ENCODE results near the gene SUCLG2.

The SUCLG2 gene

DNA sequence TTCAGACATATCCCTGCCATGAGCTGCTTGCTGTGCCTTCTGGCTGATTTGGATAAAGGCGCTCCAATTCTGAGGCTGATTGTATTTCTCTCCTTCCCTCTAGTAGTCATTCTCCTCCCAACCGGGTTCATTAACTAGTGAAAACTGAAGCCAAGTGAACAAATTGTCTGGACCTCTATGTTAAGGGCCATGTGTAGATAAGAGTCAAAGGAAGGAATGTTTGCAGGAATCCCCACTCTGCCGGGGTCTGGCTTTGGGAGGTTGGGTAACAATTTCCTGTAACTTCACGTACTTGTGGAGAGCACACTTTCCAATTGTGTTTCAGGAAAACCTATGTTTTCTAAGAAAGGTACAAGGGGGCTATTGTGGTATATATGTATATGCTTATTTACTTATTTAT is 38.2 kb upstream of the SUCLG2 start:
- TF ChIP-seq, protein P1, sequence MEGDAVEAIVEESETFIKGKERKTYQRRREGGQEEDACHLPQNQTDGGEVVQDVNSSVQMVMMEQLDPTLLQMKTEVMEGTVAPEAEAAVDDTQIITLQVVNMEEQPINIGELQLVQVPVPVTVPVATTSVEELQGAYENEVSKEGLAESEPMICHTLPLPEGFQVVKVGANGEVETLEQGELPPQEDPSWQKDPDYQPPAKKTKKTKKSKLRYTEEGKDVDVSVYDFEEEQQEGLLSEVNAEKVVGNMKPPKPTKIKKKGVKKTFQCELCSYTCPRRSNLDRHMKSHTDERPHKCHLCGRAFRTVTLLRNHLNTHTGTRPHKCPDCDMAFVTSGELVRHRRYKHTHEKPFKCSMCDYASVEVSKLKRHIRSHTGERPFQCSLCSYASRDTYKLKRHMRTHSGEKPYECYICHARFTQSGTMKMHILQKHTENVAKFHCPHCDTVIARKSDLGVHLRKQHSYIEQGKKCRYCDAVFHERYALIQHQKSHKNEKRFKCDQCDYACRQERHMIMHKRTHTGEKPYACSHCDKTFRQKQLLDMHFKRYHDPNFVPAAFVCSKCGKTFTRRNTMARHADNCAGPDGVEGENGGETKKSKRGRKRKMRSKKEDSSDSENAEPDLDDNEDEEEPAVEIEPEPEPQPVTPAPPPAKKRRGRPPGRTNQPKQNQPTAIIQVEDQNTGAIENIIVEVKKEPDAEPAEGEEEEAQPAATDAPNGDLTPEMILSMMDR (IDR thresholded peaks at IDR 0.05; ENCODE audit: low read length) = no peak
- TF ChIP-seq EZH2 (IDR thresholded peaks at IDR 0.05; ENCODE audit: borderline replicate concordance, low read length) = no peak
- H3K4me1 ChIP-seq (ENCODE audit: insufficient read depth, low read length, severe bottlenecking) = no peaks in the 10 kb centered on the region
- no peaks in the 10 kb centered on the region for H4K20me1 ChIP-seq (ENCODE audit: insufficient read depth, low read length)
- no peaks in the 10 kb centered on the region for H3K27me3 ChIP-seq (ENCODE audit: insufficient read depth, low read length)
- no peaks in the 10 kb centered on the region for H3K9me2 ChIP-seq (ENCODE audit: low read depth, low read length)
- H2AFZ ChIP-seq (ENCODE audit: low read length) = no peak overlapping the region
- H3F3A ChIP-seq (ENCODE audit: insufficient read depth, low read length) = no peaks in the 10 kb centered on the region
- no peak overlapping the region for H3K27ac ChIP-seq (ENCODE audit: low read depth, low read length, poor library complexity, severe bottlenecking)
- H3K9me3 ChIP-seq (ENCODE audit: low read length) = no peaks in the 10 kb centered on the region
- no peaks in the 10 kb centered on the region for H3K36me3 ChIP-seq (ENCODE audit: insufficient read depth, low read length)
- H3K4me2 ChIP-seq (ENCODE audit: low read length) = no peak overlapping the region
- H3K79me2 ChIP-seq (ENCODE audit: insufficient read depth, low read length) = no peaks in the 10 kb centered on the region
- no peak overlapping the region for H3K9ac ChIP-seq (ENCODE audit: low read length)
- no peak overlapping the region for H3K4me3 ChIP-seq (ENCODE audit: low read depth, low read length, poor library complexity, severe bottlenecking)

DNA sequence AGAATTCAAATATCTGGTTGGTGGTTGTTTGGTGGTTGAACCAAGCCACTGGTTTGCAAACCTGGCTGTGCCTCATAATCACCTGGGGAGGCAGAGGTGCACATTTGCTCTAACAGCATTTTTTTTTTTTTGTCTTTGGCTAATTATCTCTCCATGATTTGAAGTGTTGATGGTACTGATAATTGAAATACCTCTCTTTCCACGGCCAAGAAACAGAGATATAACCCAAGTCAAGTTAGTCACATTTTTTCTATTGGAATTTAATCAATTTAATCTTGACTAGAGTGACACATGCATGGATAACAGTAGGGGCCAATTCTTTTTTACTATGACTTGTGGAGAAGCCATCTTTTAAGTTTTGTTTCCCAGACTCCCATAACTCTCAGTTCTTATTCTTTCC is 37.5 kb upstream of the SUCLG2 start:
- no peak overlapping the region for H2AFZ ChIP-seq (ENCODE audit: low read length)
- H3K9ac ChIP-seq (ENCODE audit: low read length) = no peak overlapping the region
- no peaks in the 10 kb centered on the region for H3K36me3 ChIP-seq (ENCODE audit: insufficient read depth, low read length)
- H3K9me3 ChIP-seq (ENCODE audit: low read length) = no peaks in the 10 kb centered on the region
- no peaks in the 10 kb centered on the region for H3F3A ChIP-seq (ENCODE audit: insufficient read depth, low read length)
- no peaks in the 10 kb centered on the region for H3K9me2 ChIP-seq (ENCODE audit: low read depth, low read length)
- no peak overlapping the region for H3K4me2 ChIP-seq (ENCODE audit: low read length)
- no peaks in the 10 kb centered on the region for H4K20me1 ChIP-seq (ENCODE audit: insufficient read depth, low read length)
- TF ChIP-seq EZH2 (IDR thresholded peaks at IDR 0.05; ENCODE audit: borderline replicate concordance, low read length) = no peak
- TF ChIP-seq, protein P1 (IDR thresholded peaks at IDR 0.05; ENCODE audit: low read length) = no peak
- no peaks in the 10 kb centered on the region for H3K79me2 ChIP-seq (ENCODE audit: insufficient read depth, low read length)
- H3K4me3 ChIP-seq (ENCODE audit: low read depth, low read length, poor library complexity, severe bottlenecking) = no peak overlapping the region
- H3K27ac ChIP-seq (ENCODE audit: low read depth, low read length, poor library complexity, severe bottlenecking) = no peak overlapping the region
- H3K27me3 ChIP-seq (ENCODE audit: insufficient read depth, low read length) = no peaks in the 10 kb centered on the region
- no peaks in the 10 kb centered on the region for H3K4me1 ChIP-seq (ENCODE audit: insufficient read depth, low read length, severe bottlenecking)

DNA sequence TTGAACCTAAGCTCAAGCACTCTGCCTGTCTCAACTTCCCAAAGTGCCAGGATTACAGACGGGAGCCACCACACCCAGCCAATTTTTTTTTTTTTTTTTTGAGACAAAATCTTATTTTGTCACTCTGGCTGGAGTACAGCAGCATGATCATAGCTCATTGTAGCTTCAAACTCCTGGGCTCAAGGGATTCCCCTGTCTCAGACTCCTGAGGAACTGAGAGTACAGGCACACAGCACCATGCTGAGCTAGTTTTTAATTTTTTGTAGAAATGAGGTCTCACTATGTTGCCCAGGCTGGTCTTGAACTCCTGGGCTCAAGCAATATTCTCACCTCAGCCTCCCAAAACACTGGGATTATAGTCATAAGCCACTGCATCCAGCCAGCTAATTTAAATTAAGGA is 36.8 kb upstream of the SUCLG2 start:
- no peak for TF ChIP-seq EZH2 (IDR thresholded peaks at IDR 0.05; ENCODE audit: borderline replicate concordance, low read length)
- TF ChIP-seq, protein P1 (IDR thresholded peaks at IDR 0.05; ENCODE audit: low read length) = no peak
- no peak overlapping the region for H2AFZ ChIP-seq (ENCODE audit: low read length)
- no peaks in the 10 kb centered on the region for H4K20me1 ChIP-seq (ENCODE audit: insufficient read depth, low read length)
- H3K9ac ChIP-seq (ENCODE audit: low read length) = no peak overlapping the region
- H3K27ac ChIP-seq (ENCODE audit: low read depth, low read length, poor library complexity, severe bottlenecking) = no peak overlapping the region
- H3K9me2 ChIP-seq (ENCODE audit: low read depth, low read length) = no peaks in the 10 kb centered on the region
- no peaks in the 10 kb centered on the region for H3F3A ChIP-seq (ENCODE audit: insufficient read depth, low read length)
- no peak overlapping the region for H3K4me2 ChIP-seq (ENCODE audit: low read length)
- H3K4me1 ChIP-seq (ENCODE audit: insufficient read depth, low read length, severe bottlenecking) = peaks cover 4% of the 10 kb centered on the region
- no peaks in the 10 kb centered on the region for H3K79me2 ChIP-seq (ENCODE audit: insufficient read depth, low read length)
- H3K27me3 ChIP-seq (ENCODE audit: insufficient read depth, low read length) = no peaks in the 10 kb centered on the region
- no peaks in the 10 kb centered on the region for H3K9me3 ChIP-seq (ENCODE audit: low read length)
- H3K4me3 ChIP-seq (ENCODE audit: low read depth, low read length, poor library complexity, severe bottlenecking) = no peak overlapping the region
- H3K36me3 ChIP-seq (ENCODE audit: insufficient read depth, low read length) = no peaks in the 10 kb centered on the region

Data from OCI-LY1 (cell line).